A673 (cell line): Measurements from ENCODE around the gene TEX35. TPM values are rescaled to one million over a fixed set of nuclear protein-coding genes. Genes with fewer than 3 reads are reported as not detected.

ENCODE experiments used
- BruUV-seq: library from RNA; stranded (reverse); fragments of 400-500 nt; replicated peaks from 2 replicates; lab custom pipeline; 2021; lab: Mats Ljungman, UMichigan
- CTCF ChIA-PET: fragments of 300-600 bp; sonication (Branson Sonifier 250); formaldehyde crosslinking; loops from one replicate; lab custom pipeline; 2022; ENCODE audit warnings: antibody characterized with exemption; lab: Charles Lee
- POLR2A ChIA-PET: fragments of 300-600 bp; sonication (Branson Sonifier 250); formaldehyde crosslinking; loops from one replicate; lab custom pipeline; 2022; ENCODE audit warnings: antibody characterized with exemption; ENCODE audit not compliant: low non-redundant PET; lab: Charles Lee
- DNase-seq: peaks from one replicate; pipeline ENCODE4 v3.0.0-alpha.2; 2015; ENCODE audit warnings: low spot score
- H3K27ac ChIP-seq: fragments of 200-600 bp; sonication (generic); 2 replicates; pipeline ENCODE4 v1.5.1; 2016; ENCODE audit warnings: mixed run types, low read depth, mild to moderate bottlenecking, mixed read lengths, antibody characterized with exemption, low read length; ENCODE audit not compliant: poor library complexity, severe bottlenecking
- H3K27me3 ChIP-seq: fragments of 200-600 bp; sonication (generic); replicated peaks from 2 replicates; pipeline ENCODE4 v1.6.1; 2017; ENCODE audit warnings: mixed run types, low read depth, mild to moderate bottlenecking, mixed read lengths, antibody characterized with exemption, low read length; ENCODE audit not compliant: insufficient read depth, poor library complexity
- H3K36me3 ChIP-seq: fragments of 200-600 bp; sonication (generic); 2 replicates; pipeline ENCODE4 v1.6.1; 2016; ENCODE audit warnings: mixed run types, mild to moderate bottlenecking, mixed read lengths, antibody characterized with exemption, low read length; ENCODE audit not compliant: insufficient read depth, poor library complexity, severe bottlenecking
- H3K4me1 ChIP-seq: fragments of 200-600 bp; sonication (generic); 2 replicates; pipeline ENCODE4 v1.6.1; 2017; ENCODE audit warnings: mixed run types, mild to moderate bottlenecking, mixed read lengths, antibody characterized with exemption, low read length; ENCODE audit not compliant: insufficient read depth, poor library complexity, severe bottlenecking
- H3K4me3 ChIP-seq: fragments of 200-600 bp; sonication (generic); 2 replicates; pipeline ENCODE4 v1.5.1; 2016; ENCODE audit warnings: low read depth, mixed run types, mild to moderate bottlenecking, mixed read lengths, low read length; ENCODE audit not compliant: poor library complexity, severe bottlenecking
- H3K9me3 ChIP-seq: fragments of 200-600 bp; sonication (generic); 2 replicates; pipeline ENCODE4 v1.6.1; 2016; ENCODE audit warnings: mixed run types, low read depth, mild to moderate bottlenecking, mixed read lengths, antibody characterized with exemption, low read length; ENCODE audit not compliant: poor library complexity, severe bottlenecking
- CTCF ChIP-seq: fragments of 300-800, 200-600 bp; sonication (generic); conservative IDR thresholded peaks from 2 replicates; pipeline ENCODE4 v1.5.1; 2017; ENCODE audit warnings: low read depth, mild to moderate bottlenecking, antibody characterized with exemption, low read length, moderate library complexity, mixed read lengths
- EZH2 ChIP-seq: fragments of 200-600 bp; sonication (generic); IDR thresholded peaks from 2 replicates; pipeline ENCODE4 v1.6.1; 2017; ENCODE audit warnings: borderline replicate concordance, low read depth, mild to moderate bottlenecking, mixed read lengths, antibody characterized with exemption, low read length; ENCODE audit not compliant: poor library complexity, severe bottlenecking
- intact Hi-C: fragments of 100-400 bp; cut with micrococcal nuclease; formaldehyde crosslinking; loops from one replicate; pipeline ENCODE4 v1.10.0; 2022; ENCODE audit not compliant: unreplicated experiment
- total RNA-seq: library from RNA; stranded (reverse); gene quantifications from 2 replicates; pipeline ENCODE4 v1.2.3, GENCODE V29; 2021

TEX35 gene
- total RNA-seq, 1 experiment from 2014 or later, result not detected

- POLR2A ChIA-PET, result no interaction called here
- Histone ChIP-seq H3K4me3 (no peak overlapping the region), H3K9me3 (no peaks in the 10 kb centered on the region), H3K27ac (no peak overlapping the region), H3K27me3 (no peaks in the 10 kb centered on the region), H3K36me3 (no peaks in the 10 kb centered on the region), H3K4me1 (peaks cover 7% of the 10 kb centered on the region)
- TF ChIP-seq EZH2, result no peak
- TF ChIP-seq CTCF, result no peak
- BruUV-seq, result no TSS peak
- intact Hi-C loops, result no loop called here
- CTCF ChIA-PET, result no interaction called here
- DNase-seq, result no peak
Observed at GRCh38 chr1:178486100-178487069, 26.5 kb upstream of the TEX35 start.

GRCh38 chr1:178487070-178487615, 25.8 kb upstream of the TEX35 start:
- Histone ChIP-seq H3K4me3 (no peak overlapping the region), H3K27me3 (no peaks in the 10 kb centered on the region), H3K36me3 (no peaks in the 10 kb centered on the region), H3K4me1 (peaks cover 7% of the 10 kb centered on the region), H3K27ac (no peak overlapping the region), H3K9me3 (no peaks in the 10 kb centered on the region)
- BruUV-seq, result no TSS peak
- ChIA-PET POLR2A (no interaction called here), CTCF (no interaction called here)
- TF ChIP-seq EZH2 (no peak), CTCF (no peak)
- DNase-seq, result no peak
- intact Hi-C loops, result no loop called here

GRCh38 chr1:178488393-178488792, 24.5 kb upstream of the TEX35 start:
- H3K27ac ChIP-seq, result no peak overlapping the region
- H3K27me3 ChIP-seq, result no peaks in the 10 kb centered on the region
- ChIA-PET CTCF (no interaction called here), POLR2A (no interaction called here)
- intact Hi-C loops, result no loop called here
- H3K4me1 ChIP-seq, result peaks cover 7% of the 10 kb centered on the region
- no peaks in the 10 kb centered on the region for H3K9me3 ChIP-seq
- no peaks in the 10 kb centered on the region for H3K36me3 ChIP-seq
- no TSS peak for BruUV-seq
- no peak for TF ChIP-seq CTCF
- TF ChIP-seq EZH2, result no peak
- DNase-seq, result no peak
- H3K4me3 ChIP-seq, result no peak overlapping the region
